HepG2 (cell line): ENCODE measurements around the gene HPCAL1. TPM values are rescaled to one million over a fixed set of nuclear protein-coding genes. Genes with fewer than 3 reads are reported as not detected.

Experiments
- ATAC-seq: fragments of 200-7000 bp; cut with Tn5 transposase; 3 replicates; pipeline ENCODE4 v1.9.1; 2020; ENCODE audit warnings: mild to moderate bottlenecking, moderate library complexity
- BruUV-seq: library from RNA; stranded (reverse); fragments of 400-500 nt; replicated peaks from 2 replicates; lab custom pipeline; 2021; lab: Mats Ljungman, UMichigan
- CTCF ChIA-PET: fragments of 300-600 bp; formaldehyde crosslinking; extraction: SDS; loops from one replicate; lab custom pipeline; 2021; ENCODE audit warnings: low total read pairs, inconsistent platforms, low intra/inter-chr PET ratio; lab: Yijun Ruan, JAX
- POLR2A ChIA-PET: fragments of 350-600 bp; sonication (Branson Sonifier 250); formaldehyde crosslinking; loops from one replicate; lab custom pipeline; 2020; ENCODE audit warnings: antibody characterized with exemption, inconsistent platforms; lab: Yijun Ruan, JAX
- DNase-seq: peaks from one replicate; pipeline ENCODE4 v3.0.0-alpha.2; 2015; ENCODE audit warnings: low spot score
- FAIRE-seq: peaks from 3 replicates; lab custom pipeline; 2011; peaks lifted over from hg19 to GRCh38; lab: Jason Lieb, UNC
- H2AFZ ChIP-seq: one replicate; pipeline ENCODE4 v1.6.1; 2011; ENCODE audit warnings: low read length, inconsistent platforms
- H3K27ac ChIP-seq: fragments of 300-600 bp; 3 replicates; pipeline ENCODE4 v1.8.0; 2011; ENCODE audit warnings: mixed run types, mild to moderate bottlenecking, mixed read lengths, low read length, inconsistent platforms; ENCODE audit not compliant: insufficient read depth; ENCODE audit errors: extremely low read length
- H3K27me3 ChIP-seq, 2 experiments: fragments of 200-600 bp in 1 of 2; 2 replicates in 1 of 2; 3 replicates in 1 of 2; pipeline versions ENCODE4 v1.6.0 to v1.8.0; 2011; ENCODE audit warnings: low read length in 2 of 2, mild to moderate bottlenecking in 2 of 2, moderate library complexity in 2 of 2, inconsistent platforms in 1 of 2; ENCODE audit not compliant: insufficient read depth in 2 of 2, control insufficient read depth in 1 of 2
- H3K36me3 ChIP-seq, 2 experiments: fragments of 200-600 bp in 1 of 2; replicated peaks in 1 of 2; 2 replicates in 1 of 2; 3 replicates in 1 of 2; pipeline versions ENCODE4 v1.5.1 to v1.8.0; 2011; ENCODE audit warnings: low read length in 2 of 2, inconsistent platforms in 1 of 2; ENCODE audit not compliant: insufficient read depth in 2 of 2, control insufficient read depth in 1 of 2
- H3K4me1 ChIP-seq: 2 replicates; pipeline ENCODE4 v1.5.1; 2012; ENCODE audit warnings: low read length, inconsistent platforms; ENCODE audit not compliant: insufficient read depth
- H3K4me2 ChIP-seq: 2 replicates; pipeline ENCODE4 v1.6.0; 2011; ENCODE audit warnings: low read depth, low read length, inconsistent platforms
- H3K4me3 ChIP-seq, 3 experiments: fragments of 200-600 bp in 1 of 3; sonication (generic), shearing (Covaris generic) in 1 of 3; replicated peaks in 1 of 3; 2 replicates each; pipeline ENCODE4 v1.5.1; 2011 to 2016; ENCODE audit warnings: low read length in 3 of 3, inconsistent platforms in 2 of 3, low read depth in 2 of 3, mild to moderate bottlenecking in 2 of 3, control low read depth in 1 of 3, mixed read lengths in 1 of 3; ENCODE audit not compliant: insufficient read depth in 1 of 3
- H3K79me2 ChIP-seq: one replicate; pipeline ENCODE4 v1.6.1; 2011; ENCODE audit warnings: low read length, inconsistent platforms; ENCODE audit not compliant: insufficient read depth
- H3K9ac ChIP-seq: 2 replicates; pipeline ENCODE4 v1.6.0; 2011; ENCODE audit warnings: mild to moderate bottlenecking, low read depth, low read length, inconsistent platforms; ENCODE audit not compliant: insufficient read depth
- H3K9me3 ChIP-seq: 2 replicates; pipeline ENCODE4 v1.5.1; 2012; ENCODE audit warnings: mild to moderate bottlenecking, low read length
- H4K20me1 ChIP-seq: 2 replicates; pipeline ENCODE4 v1.6.0; 2011; ENCODE audit warnings: inconsistent platforms, mild to moderate bottlenecking, low read length, moderate library complexity; ENCODE audit not compliant: insufficient read depth
- DPF2 ChIP-seq: sonication (generic); formaldehyde crosslinking; IDR thresholded peaks from 2 replicates; pipeline ENCODE4 v1.4.0; 2020; ENCODE audit warnings: mild to moderate bottlenecking, low read depth, missing genetic modification reagents, borderline replicate concordance
- FOXJ3 ChIP-seq: sonication (generic); formaldehyde crosslinking; IDR thresholded peaks from 2 replicates; pipeline ENCODE4 v1.4.0; 2020; ENCODE audit warnings: missing genetic modification reagents, mild to moderate bottlenecking, borderline replicate concordance
- HOXA3 ChIP-seq: sonication (generic); formaldehyde crosslinking; IDR thresholded peaks from 2 replicates; pipeline ENCODE4 v1.5.0; 2020; ENCODE audit warnings: missing genetic modification reagents
- KDM5B ChIP-seq: sonication (generic); formaldehyde crosslinking; IDR thresholded peaks from 2 replicates; pipeline ENCODE4 v1.4.0; 2020; ENCODE audit warnings: missing genetic modification reagents, mild to moderate bottlenecking, borderline replicate concordance
- RARA ChIP-seq: IDR thresholded peaks from 2 replicates; pipeline ENCODE4 v1.6.1; 2016; ENCODE audit warnings: missing genetic modification reagents, missing compliant biosample characterization
- SETDB1 ChIP-seq: sonication (generic); formaldehyde crosslinking; IDR thresholded peaks from 2 replicates; pipeline ENCODE4 v1.5.1; 2020; ENCODE audit warnings: missing genetic modification reagents, mild to moderate bottlenecking, borderline replicate concordance
- ZNF414 ChIP-seq: sonication (generic); formaldehyde crosslinking; IDR thresholded peaks from 2 replicates; pipeline ENCODE4 v1.5.0; 2020; ENCODE audit warnings: missing genetic modification reagents
- ZNF547 ChIP-seq: sonication (generic); formaldehyde crosslinking; IDR thresholded peaks from 2 replicates; pipeline ENCODE4 v1.5.1; 2020; ENCODE audit warnings: mild to moderate bottlenecking, missing genetic modification reagents
- ZNF672 ChIP-seq: sonication (generic); formaldehyde crosslinking; IDR thresholded peaks from 2 replicates; pipeline ENCODE4 v1.8.1; 2022; ENCODE audit warnings: missing genetic modification reagents
- ZNF83 ChIP-seq: sonication (generic); formaldehyde crosslinking; IDR thresholded peaks from 2 replicates; pipeline ENCODE4 v1.4.0; 2020; ENCODE audit warnings: missing genetic modification reagents, mild to moderate bottlenecking, borderline replicate concordance
- ZSCAN25 ChIP-seq: sonication (generic); formaldehyde crosslinking; IDR thresholded peaks from 2 replicates; pipeline ENCODE4 v1.8.0; 2022; ENCODE audit warnings: mild to moderate bottlenecking, missing genetic modification reagents
- WGBS: methylation state at CpG from one replicate; pipeline ENCODE4 v1.1.6; 2017; ENCODE audit warnings: low lambda C conversion rate; 5-methylcytosine and 5-hydroxymethylcytosine counted together
- in situ Hi-C: cut with HindIII; loops from 2 replicates; pipeline ENCODE4 v1.10.0; 2017; ENCODE audit warnings: low pct_unique_long_range_greater_than_20kb; ENCODE audit not compliant: extremely low pct_ligation_motif_present
- intact Hi-C: fragments of 100-400 bp; cut with micrococcal nuclease; formaldehyde crosslinking; loops from one replicate; pipeline ENCODE4 v1.10.0; 2022; ENCODE audit not compliant: unreplicated experiment
- polyA plus RNA-seq, 8 experiments: library from polyadenylated mRNA; depleted of rRNA in 3 of 8; stranded (reverse) in 7 of 8; unstranded in 1 of 8; fragments of >200 nt; fragmentation: Illumina TruSeq in 4 of 8; extraction: Trizol in 4 of 8; gene quantifications; 2 replicates each; pipeline versions ENCODE4 v1.2.1 to v1.2.3, GENCODE V29; 2011 to 2016; ENCODE audit warnings: low read depth in 4 of 8, missing spikeins in 1 of 8, mixed read lengths in 1 of 8; ENCODE audit not compliant: insufficient read depth in 1 of 8
- total RNA-seq, 5 experiments: library from RNA; depleted of rRNA; stranded (reverse); fragments of >200 nt; fragmentation: Illumina TruSeq; extraction: Trizol; gene quantifications; 2 replicates each; pipeline ENCODE4 v1.2.3, GENCODE V29; 2016; ENCODE audit warnings: low read depth in 1 of 5
- TF ChIP-seq, protein P1 (sequence below): sonication (generic); formaldehyde crosslinking; IDR thresholded peaks from 2 replicates; pipeline ENCODE4 v1.4.0; 2020; ENCODE audit warnings: missing genetic modification reagents

HPCAL1 gene
- total and polyA plus RNA-seq, 2 of the 13 experiments (the other 11 are each of a cell fraction or from before 2014, with no cell fraction given) = 29.5 to 29.9 TPM

DNA sequence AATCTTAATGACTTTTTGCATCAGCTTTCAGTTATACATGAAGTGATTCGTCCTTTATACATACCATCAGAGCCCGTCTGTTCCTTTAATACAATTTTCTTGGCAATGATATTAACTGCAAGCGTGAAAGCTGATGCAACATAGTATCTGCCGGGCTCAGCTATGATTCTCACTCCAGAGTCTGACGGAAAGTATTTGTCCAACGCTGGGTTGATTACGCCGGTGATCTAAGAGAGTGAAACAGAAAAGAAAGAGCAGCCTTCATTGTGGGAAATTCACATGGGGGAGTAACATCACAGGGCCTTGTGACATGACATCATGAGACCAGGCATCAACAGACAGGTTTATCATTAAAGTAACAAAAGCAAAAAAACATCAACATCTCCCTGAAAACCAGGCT lies 139.2 kb downstream of the HPCAL1 start:
- TF ChIP-seq ZNF547 (CRISPR knock-in tag) (no peak), HOXA3 (no peak), FOXJ3 (CRISPR knock-in tag) (no peak), SETDB1 (no peak), ZNF672 (CRISPR knock-in tag) (no peak), KDM5B (CRISPR knock-in tag) (no peak), ZSCAN25 (CRISPR knock-in tag) (no peak), ZNF83 (CRISPR knock-in tag) (no peak), ZNF414 (CRISPR knock-in tag) (no peak), DPF2 (CRISPR knock-in tag) (no peak), RARA (CRISPR knock-in tag) (no peak)
- TF ChIP-seq, protein P1, sequence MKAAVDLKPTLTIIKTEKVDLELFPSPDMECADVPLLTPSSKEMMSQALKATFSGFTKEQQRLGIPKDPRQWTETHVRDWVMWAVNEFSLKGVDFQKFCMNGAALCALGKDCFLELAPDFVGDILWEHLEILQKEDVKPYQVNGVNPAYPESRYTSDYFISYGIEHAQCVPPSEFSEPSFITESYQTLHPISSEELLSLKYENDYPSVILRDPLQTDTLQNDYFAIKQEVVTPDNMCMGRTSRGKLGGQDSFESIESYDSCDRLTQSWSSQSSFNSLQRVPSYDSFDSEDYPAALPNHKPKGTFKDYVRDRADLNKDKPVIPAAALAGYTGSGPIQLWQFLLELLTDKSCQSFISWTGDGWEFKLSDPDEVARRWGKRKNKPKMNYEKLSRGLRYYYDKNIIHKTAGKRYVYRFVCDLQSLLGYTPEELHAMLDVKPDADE (CRISPR knock-in tag) = no peak
- BruUV-seq = no TSS peak
- ATAC-seq (no peak), FAIRE-seq (no peak), DNase-seq (no peak)
- H3K36me3 ChIP-seq = peaks cover 28 to 61% of the 10 kb centered on the region in 2 experiments
- H3K4me2 ChIP-seq = no peak overlapping the region
- H3K4me1 ChIP-seq = peaks cover 33% of the 10 kb centered on the region
- H3K27ac ChIP-seq = no peak overlapping the region
- 98% methylated on average over 8 of the region's 8 CpGs for WGBS
- ChIA-PET CTCF (no interaction called here), POLR2A (no interaction called here)
- in situ Hi-C loops (loop anchor here (25.0 kb wide), 1 partner anchor 630 kb away; no protein-coding TSS in a partner anchor), intact Hi-C loops (no loop called here)
- peaks cover 0 to under 1% of the 10 kb centered on the region in 2 experiments; a peak in 1 of 5 replicates for H3K27me3 ChIP-seq
- H3K4me3 ChIP-seq = no peak overlapping the region
- H3K79me2 ChIP-seq = peaks cover 21% of the 10 kb centered on the region
- H2AFZ ChIP-seq = no peak overlapping the region
- H3K9ac ChIP-seq = no peak overlapping the region
- H4K20me1 ChIP-seq = peaks cover 4% of the 10 kb centered on the region; the same call in 1 of the 2 replicates
- H3K9me3 ChIP-seq = no peaks in the 10 kb centered on the region
